Measurements from ENCODE around the gene ARMH1. TPM values are rescaled to one million over a fixed set of nuclear protein-coding genes. Genes with fewer than 3 reads are reported as not detected.
"Not testable (repeated sequence)": the region's sequence is repeated elsewhere in the genome, so short reads cannot be mapped to it uniquely, and the experiment has no call there.

Gene ARMH1
- total and polyA plus RNA-seq, 2 experiments from 2014 or later: 1.4 to 1.6 TPM

DNA sequence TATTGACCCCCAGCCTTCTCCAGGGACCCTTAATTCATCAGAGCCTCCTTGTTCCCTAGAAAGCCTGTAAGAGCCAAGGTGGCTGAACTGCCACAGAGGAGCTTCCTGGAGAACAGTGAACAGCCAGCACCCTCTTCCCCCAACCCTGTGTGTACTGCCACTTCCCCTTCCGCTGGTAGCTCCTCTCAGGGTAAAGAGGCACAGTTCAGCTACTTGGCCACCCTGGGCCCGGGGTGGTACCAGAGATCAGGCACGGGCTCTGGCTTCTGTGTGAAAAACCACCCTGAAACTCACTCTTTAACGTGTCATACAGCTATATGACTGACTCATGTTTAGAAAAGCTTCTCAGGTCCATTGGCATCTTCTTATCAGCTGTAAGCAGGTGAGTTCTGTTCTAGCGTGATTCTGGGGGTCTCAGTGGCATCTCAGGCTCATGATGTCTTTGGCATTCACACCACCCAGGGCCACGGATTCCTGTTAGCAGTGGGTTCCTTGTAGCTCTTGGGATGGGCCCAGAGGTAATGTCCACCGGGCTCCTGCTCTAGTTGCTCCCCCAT lies 22.4 kb downstream of the ARMH1 start:
- 66 to 70% methylated on average over 7 of the region's 7 CpGs for WGBS, 2 experiments (ENCODE audit: low coverage in 1 of 2, low lambda C conversion rate in 2 of 2, missing lambda C conversion rate in 2 of 2)
- Histone ChIP-seq H3K27me3 (replicated peaks; ENCODE audit: insufficient read depth) (no peaks in the 10 kb centered on the region), H4K20me1 (ENCODE audit: insufficient read depth) (no peaks in the 10 kb centered on the region), H2AFZ (no peak overlapping the region), H3K4me1 (ENCODE audit: insufficient read depth) (no peaks in the 10 kb centered on the region), H3K27ac (no peak overlapping the region), H3K36me3 (ENCODE audit: low read depth) (no peaks in the 10 kb centered on the region), H3K79me2 (ENCODE audit: insufficient read depth) (no peaks in the 10 kb centered on the region), H3K9me3 (ENCODE audit: low read depth) (no peaks in the 10 kb centered on the region), H3K9ac (no peak overlapping the region), H3K4me2 (ENCODE audit: unreplicated experiment) (no peak overlapping the region), H3F3A (ENCODE audit: insufficient read depth) (no peaks in the 10 kb centered on the region), H3K4me3 (no peak overlapping the region), H3K9me2 (ENCODE audit: insufficient read depth) (no peaks in the 10 kb centered on the region)
- TF ChIP-seq EZH2phosphoT487 (IDR thresholded peaks at IDR 0.05; ENCODE audit: insufficient read depth, low read depth) (no peak), EZH2 (IDR thresholded peaks at IDR 0.05; ENCODE audit: insufficient read depth, poor library complexity, severe bottlenecking) (no peak)
- in situ Hi-C loops (cut with MboI): no loop called here
- no peak for DNase-seq

DNA sequence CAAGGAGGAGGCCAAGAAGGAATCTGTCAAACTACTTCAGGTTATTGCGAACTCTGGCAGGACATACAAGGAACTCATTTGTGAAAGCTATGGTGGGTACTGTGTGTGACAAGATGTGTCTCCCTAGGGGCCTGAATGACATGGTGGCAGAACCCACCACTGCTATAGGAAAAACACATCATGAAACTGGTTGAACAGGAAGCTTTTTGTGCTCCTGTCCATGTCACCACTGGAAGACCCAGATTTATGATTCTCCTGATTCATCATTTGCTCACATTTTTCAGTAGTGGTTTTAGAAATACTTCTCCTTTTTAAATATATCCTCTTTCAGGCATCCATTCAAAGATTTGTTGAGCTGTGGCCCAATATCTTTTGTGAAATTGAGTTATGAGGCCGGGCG lies 23.6 kb downstream of the ARMH1 start:
- no peak for TF ChIP-seq EZH2phosphoT487 (IDR thresholded peaks at IDR 0.05; ENCODE audit: insufficient read depth, low read depth)
- TF ChIP-seq EZH2 (IDR thresholded peaks at IDR 0.05; ENCODE audit: insufficient read depth, poor library complexity, severe bottlenecking): no peak
- WGBS, 2 experiments (ENCODE audit: low coverage in 1 of 2, low lambda C conversion rate in 2 of 2, missing lambda C conversion rate in 2 of 2): 95 to 97% methylated on average over 3 of the region's 3 CpGs
- H3K79me2 ChIP-seq (ENCODE audit: insufficient read depth): no peaks in the 10 kb centered on the region
- no peak overlapping the region for H3K9ac ChIP-seq
- H3K4me1 ChIP-seq (ENCODE audit: insufficient read depth): no peaks in the 10 kb centered on the region
- in situ Hi-C loops (cut with MboI): no loop called here
- no peak overlapping the region for H3K4me2 ChIP-seq (ENCODE audit: unreplicated experiment)
- H3K36me3 ChIP-seq (ENCODE audit: low read depth): no peaks in the 10 kb centered on the region
- H3K9me2 ChIP-seq (ENCODE audit: insufficient read depth): no peaks in the 10 kb centered on the region
- H3K27ac ChIP-seq: no peak overlapping the region
- no peaks in the 10 kb centered on the region for H3K9me3 ChIP-seq (ENCODE audit: low read depth)
- no peaks in the 10 kb centered on the region for H3K27me3 ChIP-seq (replicated peaks; ENCODE audit: insufficient read depth)
- DNase-seq: no peak
- H4K20me1 ChIP-seq (ENCODE audit: insufficient read depth): no peaks in the 10 kb centered on the region
- H2AFZ ChIP-seq: no peak overlapping the region
- no peak overlapping the region for H3K4me3 ChIP-seq
- H3F3A ChIP-seq (ENCODE audit: insufficient read depth): no peaks in the 10 kb centered on the region

DNA sequence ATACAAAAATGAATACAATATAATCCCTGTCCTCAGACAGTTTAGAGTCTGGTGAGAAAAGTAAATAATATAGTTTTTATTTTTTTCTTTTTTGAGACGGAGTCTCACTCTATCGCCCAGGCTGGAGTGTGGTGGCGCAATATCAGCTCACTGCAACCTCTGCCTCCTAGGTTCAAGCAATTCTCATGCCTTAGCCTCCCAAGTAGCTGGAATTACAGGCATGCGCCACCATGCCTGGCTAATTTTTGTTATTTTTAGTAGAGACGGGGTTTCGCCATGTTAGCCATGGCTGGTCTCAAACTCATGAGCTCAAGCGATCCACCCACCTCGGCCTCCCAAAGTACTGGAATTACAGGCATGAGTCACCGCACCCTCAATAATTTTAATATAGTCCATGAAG lies 24.9 kb downstream of the ARMH1 start:
- H3K4me1 ChIP-seq (ENCODE audit: insufficient read depth); H4K20me1 ChIP-seq (ENCODE audit: insufficient read depth); H3K4me3 ChIP-seq; H3K4me2 ChIP-seq (ENCODE audit: unreplicated experiment); H3K9me2 ChIP-seq (ENCODE audit: insufficient read depth); H3F3A ChIP-seq (ENCODE audit: insufficient read depth); H3K27me3 ChIP-seq (replicated peaks; ENCODE audit: insufficient read depth); in situ Hi-C loops (cut with MboI); H3K27ac ChIP-seq; H3K79me2 ChIP-seq (ENCODE audit: insufficient read depth); H3K36me3 ChIP-seq (ENCODE audit: low read depth); H3K9me3 ChIP-seq (ENCODE audit: low read depth); H3K9ac ChIP-seq; H2AFZ ChIP-seq; DNase-seq: not testable (repeated sequence)
- WGBS, 2 experiments (ENCODE audit: low coverage in 1 of 2, low lambda C conversion rate in 2 of 2, missing lambda C conversion rate in 2 of 2): 89 to 92% methylated on average over 9 of the region's 9 CpGs

DNA sequence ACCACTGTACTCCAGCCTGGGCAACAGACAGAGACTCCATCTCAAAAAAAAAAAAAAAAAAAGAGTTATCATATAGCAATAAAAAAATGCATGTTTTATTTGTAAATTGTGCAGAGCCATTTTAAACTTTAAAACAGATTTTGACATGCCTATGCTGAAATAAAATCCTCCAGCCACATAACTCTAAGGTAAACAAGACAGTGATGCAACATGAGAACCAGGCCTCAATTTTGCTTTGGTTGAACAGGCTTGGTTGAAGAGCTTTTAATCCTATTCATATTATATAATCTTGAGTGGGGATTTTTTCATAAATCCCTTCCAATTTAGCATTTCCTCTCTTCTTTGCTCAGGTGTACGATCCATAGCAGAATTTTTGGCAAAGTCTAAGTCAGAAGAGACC lies 26.1 kb downstream of the ARMH1 start:
- Histone ChIP-seq H3F3A (ENCODE audit: insufficient read depth) (no peaks in the 10 kb centered on the region), H4K20me1 (ENCODE audit: insufficient read depth) (no peaks in the 10 kb centered on the region), H3K9me2 (ENCODE audit: insufficient read depth) (no peaks in the 10 kb centered on the region), H3K9me3 (ENCODE audit: low read depth) (no peaks in the 10 kb centered on the region), H3K4me3 (no peak overlapping the region), H3K27me3 (replicated peaks; ENCODE audit: insufficient read depth) (no peaks in the 10 kb centered on the region), H3K27ac (no peak overlapping the region), H3K36me3 (ENCODE audit: low read depth) (no peaks in the 10 kb centered on the region), H3K79me2 (ENCODE audit: insufficient read depth) (no peaks in the 10 kb centered on the region), H3K9ac (no peak overlapping the region), H2AFZ (no peak overlapping the region), H3K4me2 (ENCODE audit: unreplicated experiment) (no peak overlapping the region), H3K4me1 (ENCODE audit: insufficient read depth) (no peaks in the 10 kb centered on the region)
- in situ Hi-C loops (cut with MboI): no loop called here
- WGBS, 2 experiments (ENCODE audit: low coverage in 1 of 2, low lambda C conversion rate in 2 of 2, missing lambda C conversion rate in 2 of 2): 88 to 100% methylated on average over 1 of the region's 1 CpG
- TF ChIP-seq EZH2 (IDR thresholded peaks at IDR 0.05; ENCODE audit: insufficient read depth, poor library complexity, severe bottlenecking): no peak
- no peak for TF ChIP-seq EZH2phosphoT487 (IDR thresholded peaks at IDR 0.05; ENCODE audit: insufficient read depth, low read depth)
- DNase-seq: no peak

DNA sequence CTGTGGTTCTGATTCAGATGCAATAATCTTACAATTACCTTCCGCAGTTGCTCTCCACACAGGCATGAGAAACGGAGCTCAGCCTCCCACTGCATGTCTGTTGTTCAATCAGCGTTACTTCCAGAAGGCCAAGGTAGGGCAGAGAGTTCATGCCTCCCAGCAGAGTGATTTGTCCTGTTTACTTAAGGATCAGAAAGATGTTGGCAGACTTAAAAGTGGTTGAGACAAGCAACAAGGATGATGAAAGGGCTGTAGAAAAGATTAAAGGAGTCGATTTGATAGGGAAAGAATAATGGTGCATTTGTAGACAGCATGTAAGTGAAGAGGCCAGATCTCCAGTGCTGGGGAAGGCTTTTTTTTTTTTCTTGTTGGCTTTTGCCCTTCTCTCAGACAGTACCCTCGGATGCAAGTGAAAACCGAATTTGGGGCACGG lies 26.6 kb downstream of the ARMH1 start:
- H3K27ac ChIP-seq: no peak overlapping the region
- H4K20me1 ChIP-seq (ENCODE audit: insufficient read depth): no peaks in the 10 kb centered on the region
- no peaks in the 10 kb centered on the region for H3K9me2 ChIP-seq (ENCODE audit: insufficient read depth)
- no peak overlapping the region for H3K9ac ChIP-seq
- H2AFZ ChIP-seq: no peak overlapping the region
- WGBS, 2 experiments (ENCODE audit: low coverage in 1 of 2, low lambda C conversion rate in 2 of 2, missing lambda C conversion rate in 2 of 2): 81 to 84% methylated on average over 7 of the region's 7 CpGs
- H3K4me2 ChIP-seq (ENCODE audit: unreplicated experiment): no peak overlapping the region
- H3K4me3 ChIP-seq: no peak overlapping the region
- TF ChIP-seq EZH2phosphoT487 (IDR thresholded peaks at IDR 0.05; ENCODE audit: insufficient read depth, low read depth) (no peak), EZH2 (IDR thresholded peaks at IDR 0.05; ENCODE audit: insufficient read depth, poor library complexity, severe bottlenecking) (no peak)
- H3F3A ChIP-seq (ENCODE audit: insufficient read depth): no peaks in the 10 kb centered on the region
- H3K36me3 ChIP-seq (ENCODE audit: low read depth): no peaks in the 10 kb centered on the region
- no peaks in the 10 kb centered on the region for H3K27me3 ChIP-seq (replicated peaks; ENCODE audit: insufficient read depth)
- no peaks in the 10 kb centered on the region for H3K4me1 ChIP-seq (ENCODE audit: insufficient read depth)
- H3K79me2 ChIP-seq (ENCODE audit: insufficient read depth): no peaks in the 10 kb centered on the region
- in situ Hi-C loops (cut with MboI): no loop called here
- H3K9me3 ChIP-seq (ENCODE audit: low read depth): no peaks in the 10 kb centered on the region
- no peak for DNase-seq
